Gastrocnemius medialis (tissue), 4 donors: Measurements from ENCODE around the gene GRID2. TPM values are rescaled to one million over a fixed set of nuclear protein-coding genes. Genes with fewer than 3 reads are reported as not detected.

Experiments used
- ATAC-seq, 2 donors: fragments of 150-250 bp; one replicate each; pipeline ENCODE4 v1.9.1; 2016
- DNase-seq, 2 donors: peaks; one replicate each; pipeline ENCODE4 v3.0.0-alpha.2; 2019
- H3K27ac ChIP-seq, 4 donors: fragments of 200-600 bp; sonication (generic); 1 replicate in 1 of 4; 2 replicates in 3 of 4; pipeline ENCODE4 v1.5.1; 2016 to 2018; ENCODE audit warnings: mild to moderate bottlenecking in 2 of 4, moderate library complexity in 1 of 4
- H3K27me3 ChIP-seq, 3 donors: fragments of 200-600 bp; sonication (generic) in 2 of 3; 1 replicate in 1 of 3; 2 replicates in 2 of 3; pipeline versions ENCODE4 v1.5.1 to v1.6.0; 2016 to 2019; ENCODE audit warnings: mild to moderate bottlenecking in 1 of 3, moderate library complexity in 1 of 3
- H3K36me3 ChIP-seq, 2 donors: fragments of 200-600 bp; sonication (generic) in 1 of 2; one replicate each; pipeline ENCODE4 v1.5.1; 2017 to 2018
- H3K4me1 ChIP-seq, 2 donors: fragments of 200-600 bp; sonication (generic) in 1 of 2; one replicate each; pipeline ENCODE4 v1.5.1; 2016 to 2017; ENCODE audit warnings: mild to moderate bottlenecking in 2 of 2
- H3K4me3 ChIP-seq, 4 donors: fragments of 200-600 bp; sonication (generic) in 3 of 4; 1 replicate in 1 of 4; 2 replicates in 3 of 4; pipeline ENCODE4 v1.5.1; 2016 to 2019; ENCODE audit warnings: mild to moderate bottlenecking in 2 of 4
- H3K9me3 ChIP-seq, 3 donors: fragments of 200-600 bp; sonication (generic) in 2 of 3; 1 replicate in 1 of 3; 2 replicates in 2 of 3; pipeline ENCODE4 v1.5.1; 2016 to 2019
- POLR2A ChIP-seq, 2 donors: fragments of 450-650 bp; IDR thresholded peaks; one replicate each; pipeline ENCODE4 v1.6.1; 2017; ENCODE audit warnings: antibody characterized with exemption in 2 of 2, mild to moderate bottlenecking in 2 of 2, moderate library complexity in 2 of 2
- in situ Hi-C, 4 donors: fragments of 200-750 bp; cut with MboI; loops; one replicate each; pipeline versions ENCODE4 v1.15.0 to v1.8.0; 2017; ENCODE audit warnings: low sequenced_read_pairs in 4 of 4
- intact Hi-C: fragments of 100-400 bp; cut with DNase I; formaldehyde crosslinking; loops from one replicate; pipeline ENCODE4 v1.15.1; 2023; ENCODE audit warnings: low total_unique reads
- total RNA-seq, 4 donors: library from RNA; depleted of rRNA; stranded (reverse); fragments of >200 nt; gene quantifications; one replicate each; pipeline versions ENCODE4 v1.1.0 to v1.2.3, GENCODE V29; 2016
- TF ChIP-seq, protein P1 (sequence below), 5 experiments: fragments of 450-650 bp in 3 of 5; fragments of 200-600 bp in 2 of 5; sonication (generic) in 2 of 5; IDR thresholded peaks in 4 of 5; conservative IDR thresholded peaks in 1 of 5; 1 replicate in 4 of 5; 2 replicates in 1 of 5; pipeline ENCODE4 v1.5.1; 2016 to 2019; ENCODE audit warnings: antibody characterized with exemption in 5 of 5, mild to moderate bottlenecking in 3 of 5, moderate library complexity in 3 of 5

Gene GRID2
- total RNA-seq, 4 donors from 2014 or later, result not detected

DNA sequence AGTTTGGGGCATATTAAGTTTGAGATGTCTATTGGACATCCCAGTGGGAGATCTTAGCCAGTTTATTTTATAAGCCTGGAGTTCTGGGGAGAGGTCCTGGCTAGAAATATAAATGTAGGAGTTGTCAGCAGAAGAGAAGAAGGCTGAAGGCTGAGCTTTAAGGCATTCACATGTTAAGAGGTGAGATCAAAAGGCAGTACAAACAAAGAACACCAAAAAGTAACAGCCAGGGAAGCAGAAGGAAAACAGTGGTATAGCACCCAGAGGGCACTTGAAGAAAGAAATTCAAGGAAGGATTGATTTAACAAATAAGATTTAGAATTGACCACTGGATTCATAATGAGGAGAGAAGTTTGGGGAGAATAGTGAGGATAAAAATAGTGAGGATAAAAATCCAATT, 1383.5 kb downstream of the GRID2 start:
- intact Hi-C loops, result no loop called here
- ATAC-seq, result no peak
- TF ChIP-seq POLR2A (IDR thresholded peaks at IDR 0.05), result no peak
- TF ChIP-seq, protein P1, sequence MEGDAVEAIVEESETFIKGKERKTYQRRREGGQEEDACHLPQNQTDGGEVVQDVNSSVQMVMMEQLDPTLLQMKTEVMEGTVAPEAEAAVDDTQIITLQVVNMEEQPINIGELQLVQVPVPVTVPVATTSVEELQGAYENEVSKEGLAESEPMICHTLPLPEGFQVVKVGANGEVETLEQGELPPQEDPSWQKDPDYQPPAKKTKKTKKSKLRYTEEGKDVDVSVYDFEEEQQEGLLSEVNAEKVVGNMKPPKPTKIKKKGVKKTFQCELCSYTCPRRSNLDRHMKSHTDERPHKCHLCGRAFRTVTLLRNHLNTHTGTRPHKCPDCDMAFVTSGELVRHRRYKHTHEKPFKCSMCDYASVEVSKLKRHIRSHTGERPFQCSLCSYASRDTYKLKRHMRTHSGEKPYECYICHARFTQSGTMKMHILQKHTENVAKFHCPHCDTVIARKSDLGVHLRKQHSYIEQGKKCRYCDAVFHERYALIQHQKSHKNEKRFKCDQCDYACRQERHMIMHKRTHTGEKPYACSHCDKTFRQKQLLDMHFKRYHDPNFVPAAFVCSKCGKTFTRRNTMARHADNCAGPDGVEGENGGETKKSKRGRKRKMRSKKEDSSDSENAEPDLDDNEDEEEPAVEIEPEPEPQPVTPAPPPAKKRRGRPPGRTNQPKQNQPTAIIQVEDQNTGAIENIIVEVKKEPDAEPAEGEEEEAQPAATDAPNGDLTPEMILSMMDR (IDR thresholded peaks at IDR 0.05 in 4 of 5, conservative IDR thresholded peaks at IDR 0.05 in 1 of 5), result no peak

DNA sequence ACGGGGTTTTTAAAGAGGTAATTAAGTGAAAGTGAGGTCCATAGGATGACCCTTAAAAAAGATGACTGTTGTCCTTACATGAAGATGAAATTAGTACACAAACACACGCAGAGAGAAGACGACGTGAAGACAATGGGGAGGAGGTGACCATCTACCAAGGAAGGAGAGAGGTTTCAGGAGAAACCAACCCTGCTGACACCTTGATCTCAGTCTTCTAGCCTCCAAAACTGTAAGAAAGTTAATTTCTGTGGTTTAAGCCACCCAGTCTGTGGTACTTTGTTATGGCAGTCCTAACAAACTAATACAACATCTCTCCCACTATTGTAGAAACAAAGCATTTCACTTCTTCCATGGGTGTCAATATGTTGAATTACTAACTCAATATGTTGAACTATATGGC, 1385.2 kb downstream of the GRID2 start:
- Histone ChIP-seq H3K4me1 (no peaks in the 10 kb centered on the region), H3K36me3 (no peaks in the 10 kb centered on the region), H3K27me3 (no peaks in the 10 kb centered on the region), H3K9me3 (no peaks in the 10 kb centered on the region), H3K27ac (no peak overlapping the region), H3K4me3 (no peak overlapping the region)
- in situ Hi-C loops (no loop called here), intact Hi-C loops (no loop called here)
- no peak for DNase-seq
- TF ChIP-seq POLR2A (IDR thresholded peaks at IDR 0.05), result no peak
- TF ChIP-seq, protein P1 (IDR thresholded peaks at IDR 0.05 in 4 of 5, conservative IDR thresholded peaks at IDR 0.05 in 1 of 5), result no peak
- no peak for ATAC-seq

More for the DNA sequence above, 1383.5 kb downstream of the GRID2 start:
- DNase-seq, result no peak
- H3K9me3 ChIP-seq, result no peaks in the 10 kb centered on the region
- H3K27ac ChIP-seq, result no peak overlapping the region
- H3K27me3 ChIP-seq, result no peaks in the 10 kb centered on the region
- no peak overlapping the region for H3K4me3 ChIP-seq
- no peaks in the 10 kb centered on the region for H3K36me3 ChIP-seq
- no peaks in the 10 kb centered on the region for H3K4me1 ChIP-seq
- in situ Hi-C loops, result no loop called here

DNA sequence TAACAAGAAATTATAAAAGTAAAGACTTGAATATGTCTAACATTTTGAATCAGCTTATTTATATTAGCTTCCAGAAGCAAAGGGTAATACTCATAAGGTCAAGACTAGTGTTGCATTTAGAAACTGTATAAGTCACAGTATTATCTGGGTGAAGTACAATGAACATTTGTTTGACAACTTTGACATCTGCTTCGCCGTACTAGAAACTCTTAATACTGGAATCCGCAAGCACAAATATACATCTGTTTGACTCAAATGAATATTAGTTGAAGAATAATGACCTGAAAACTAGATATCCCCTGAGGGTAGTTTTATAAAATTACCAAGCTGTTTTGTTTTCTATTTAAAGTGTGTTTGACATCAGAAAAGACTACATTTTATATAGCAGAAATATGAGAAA, 1389.4 kb downstream of the GRID2 start:
- no peak for TF ChIP-seq POLR2A (IDR thresholded peaks at IDR 0.05)
- TF ChIP-seq, protein P1 (IDR thresholded peaks at IDR 0.05 in 4 of 5, conservative IDR thresholded peaks at IDR 0.05 in 1 of 5), result no peak
- intact Hi-C loops, result no loop called here
- in situ Hi-C loops, result no loop called here
- Histone ChIP-seq H3K27me3 (no peaks in the 10 kb centered on the region), H3K36me3 (no peaks in the 10 kb centered on the region), H3K27ac (no peak overlapping the region), H3K9me3 (no peaks in the 10 kb centered on the region), H3K4me1 (no peaks in the 10 kb centered on the region), H3K4me3 (no peak overlapping the region)
- DNase-seq (no peak), ATAC-seq (no peak)

DNA sequence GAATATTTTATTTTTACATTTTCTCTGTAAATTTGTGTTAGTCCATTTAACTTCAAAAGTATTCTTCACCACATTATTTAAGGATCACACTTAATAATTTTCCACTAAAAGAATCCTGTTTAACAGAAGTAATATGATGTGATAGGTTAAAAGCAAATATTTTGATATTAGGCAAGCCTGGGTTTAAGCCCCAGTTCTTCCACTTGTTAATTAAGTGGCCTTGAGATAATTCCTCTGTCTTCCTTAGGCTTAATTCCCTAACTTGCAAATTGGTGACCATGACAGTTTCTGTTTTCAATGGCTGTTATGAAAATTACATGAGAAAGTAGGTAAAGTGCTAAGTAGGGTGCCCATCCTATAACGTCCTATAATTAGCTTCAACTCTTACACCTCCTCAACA, 1394.9 kb downstream of the GRID2 start:
- Histone ChIP-seq H3K27ac (no peak overlapping the region), H3K4me1 (no peaks in the 10 kb centered on the region), H3K27me3 (no peaks in the 10 kb centered on the region), H3K36me3 (no peaks in the 10 kb centered on the region), H3K4me3 (no peak overlapping the region), H3K9me3 (no peaks in the 10 kb centered on the region)
- DNase-seq, result no peak
- no peak for TF ChIP-seq POLR2A (IDR thresholded peaks at IDR 0.05)
- TF ChIP-seq, protein P1 (IDR thresholded peaks at IDR 0.05 in 4 of 5, conservative IDR thresholded peaks at IDR 0.05 in 1 of 5), result no peak
- intact Hi-C loops, result no loop called here
- in situ Hi-C loops, result no loop called here
- no peak for ATAC-seq

DNA sequence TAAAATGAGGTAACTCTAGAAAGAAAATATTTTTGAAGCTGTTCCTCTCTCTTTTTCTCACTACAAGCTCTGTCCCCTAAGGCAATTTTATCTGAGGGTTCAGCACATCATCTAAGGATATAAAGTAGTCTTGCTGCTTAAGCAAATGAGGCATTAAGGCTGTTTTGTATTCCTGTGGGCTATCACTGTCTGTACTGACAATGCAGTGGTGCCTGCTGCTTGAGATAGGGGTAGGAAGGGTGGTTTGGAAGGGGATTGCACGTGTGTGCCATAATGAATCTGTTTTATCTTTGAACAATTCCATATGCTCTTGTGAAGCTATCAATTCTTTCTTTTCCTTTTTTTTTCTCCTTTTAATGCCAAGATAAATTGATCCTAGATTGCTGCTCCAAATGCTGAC, 1396.8 kb downstream of the GRID2 start:
- Histone ChIP-seq H3K9me3 (no peaks in the 10 kb centered on the region), H3K36me3 (no peaks in the 10 kb centered on the region), H3K27me3 (no peaks in the 10 kb centered on the region), H3K4me1 (no peaks in the 10 kb centered on the region), H3K4me3 (no peak overlapping the region), H3K27ac (no peak overlapping the region)
- ATAC-seq, result no peak
- intact Hi-C loops, result no loop called here
- TF ChIP-seq POLR2A (IDR thresholded peaks at IDR 0.05), result no peak
- TF ChIP-seq, protein P1 (IDR thresholded peaks at IDR 0.05 in 4 of 5, conservative IDR thresholded peaks at IDR 0.05 in 1 of 5), result no peak
- in situ Hi-C loops, result no loop called here
- DNase-seq, result no peak
